Measurements from ENCODE around the gene PIM2.

PIM2 gene

GRCh38 chrX:48918643-48919340 lies at the start of gene PIM2:
TSS of gene PIM2 (minus strand) at chrX:48919024. CDS start at chrX:48918834, 190 bp downstream.
- ChIA-PET CTCF (no interaction called here), POLR2A (no interaction called here)
- no peak for DNase-seq (ENCODE audit: low read depth, low spot score)
- TF ChIP-seq CTCF (IDR thresholded peaks at IDR 0.05; ENCODE audit: insufficient read depth, low read length, missing control alignments) = no peak
- peak within 1 kb of the TSS; percentile 61 for H3K4me3 ChIP-seq (ENCODE audit: low read depth, low read length)

- ChIA-PET POLR2A (interaction anchor here (1.6 kb wide), 1 partner anchor 10 kb away, joined by 8 read pairs; the partner anchor contains the start of gene OTUD5), CTCF (no interaction called here)
These were observed 49.6 kb upstream of the PIM2 start for GRCh38 chrX:48968377-48968776.

DNA sequence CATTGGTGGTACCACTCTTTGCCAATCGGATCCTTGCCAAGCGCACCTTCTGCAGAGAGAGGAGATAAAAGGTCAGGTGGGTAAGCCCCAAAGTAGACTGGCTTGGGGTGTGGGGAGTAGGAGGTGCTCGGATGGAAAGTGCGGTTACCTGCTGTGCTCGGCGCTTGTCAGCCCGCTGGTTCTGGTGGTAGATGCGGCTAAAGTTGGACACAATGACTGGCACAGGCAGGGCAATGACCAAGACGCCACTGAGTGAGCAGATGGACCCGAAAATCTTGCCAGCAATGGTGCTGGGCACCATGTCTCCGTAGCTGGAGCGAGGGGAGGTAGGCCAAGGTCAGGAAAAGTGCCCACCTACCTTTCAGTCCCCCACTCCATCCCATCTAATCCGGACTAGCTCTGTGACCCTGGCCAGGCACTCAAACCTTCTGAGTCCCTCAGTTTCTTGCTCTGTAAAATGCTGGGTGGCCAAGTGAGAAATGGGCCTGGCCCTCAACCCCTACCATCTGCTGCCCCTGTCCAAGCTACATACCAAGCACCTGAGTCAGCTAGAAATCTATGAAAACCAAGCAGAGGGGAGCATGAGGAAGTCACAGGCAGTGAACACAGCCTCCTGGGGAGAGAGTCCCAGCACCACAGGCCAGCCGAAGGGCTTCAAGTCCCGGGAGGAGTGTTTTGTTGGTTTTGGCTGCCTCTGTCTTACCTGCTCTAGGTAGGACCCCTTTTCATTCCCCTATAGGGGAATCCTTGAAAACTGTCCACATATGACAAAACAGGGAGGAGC lies 48.2 kb upstream of the PIM2 start:
- CTCF ChIA-PET = no interaction called here
- no peak overlapping the region for H3K4me3 ChIP-seq (ENCODE audit: low read depth, low read length)
- TF ChIP-seq CTCF (IDR thresholded peaks at IDR 0.05; ENCODE audit: insufficient read depth, low read length, missing control alignments) = no peak
- POLR2A ChIA-PET = no interaction called here
- no peak for DNase-seq (ENCODE audit: low read depth, low spot score)

More at GRCh38 chrX:48968377-48968776, 49.6 kb upstream of the PIM2 start:
- no peak overlapping the region for H3K4me3 ChIP-seq (ENCODE audit: low read depth, low read length)
- TF ChIP-seq CTCF (IDR thresholded peaks at IDR 0.05; ENCODE audit: insufficient read depth, low read length, missing control alignments) = no peak
- DNase-seq (ENCODE audit: low read depth, low spot score) = no peak

DNA sequence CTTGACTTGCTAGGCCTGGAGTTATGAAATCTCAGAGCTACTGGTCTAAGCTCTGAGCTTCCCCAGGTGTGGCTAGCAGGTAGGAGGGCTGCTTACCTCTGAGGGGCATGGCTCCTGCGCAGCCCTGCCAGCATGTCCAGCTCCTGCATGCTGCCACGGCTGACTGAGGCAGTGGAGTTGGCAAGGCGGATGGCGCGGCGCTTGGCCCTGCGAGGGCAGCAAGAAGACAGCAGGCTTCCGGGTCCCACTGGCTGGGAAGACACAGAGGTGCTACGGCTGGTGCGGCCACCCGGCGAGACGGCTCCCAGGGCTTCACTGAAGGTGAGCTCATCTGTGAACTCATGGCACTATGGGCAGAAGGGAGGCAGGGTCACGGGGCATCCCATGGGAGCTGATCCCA lies 47.1 kb upstream of the PIM2 start:
- no peak overlapping the region for H3K4me3 ChIP-seq (ENCODE audit: low read depth, low read length)
- TF ChIP-seq CTCF (IDR thresholded peaks at IDR 0.05; ENCODE audit: insufficient read depth, low read length, missing control alignments) = no peak
- no peak for DNase-seq (ENCODE audit: low read depth, low spot score)
- CTCF ChIA-PET = interaction anchor here (1.2 kb wide), 1 partner anchor 8 kb away, joined by 3 read pairs; no protein-coding TSS in a partner anchor
- POLR2A ChIA-PET = no interaction called here

- no peak for TF ChIP-seq CTCF (IDR thresholded peaks at IDR 0.05; ENCODE audit: insufficient read depth, low read length, missing control alignments)
- no peak for DNase-seq (ENCODE audit: low read depth, low spot score)
- H3K4me3 ChIP-seq (ENCODE audit: low read depth, low read length) = no peak overlapping the region
- POLR2A ChIA-PET = no interaction called here
- CTCF ChIA-PET = no interaction called here
These were observed 42.8 kb upstream of the PIM2 start for GRCh38 chrX:48961585-48962091.

DNA sequence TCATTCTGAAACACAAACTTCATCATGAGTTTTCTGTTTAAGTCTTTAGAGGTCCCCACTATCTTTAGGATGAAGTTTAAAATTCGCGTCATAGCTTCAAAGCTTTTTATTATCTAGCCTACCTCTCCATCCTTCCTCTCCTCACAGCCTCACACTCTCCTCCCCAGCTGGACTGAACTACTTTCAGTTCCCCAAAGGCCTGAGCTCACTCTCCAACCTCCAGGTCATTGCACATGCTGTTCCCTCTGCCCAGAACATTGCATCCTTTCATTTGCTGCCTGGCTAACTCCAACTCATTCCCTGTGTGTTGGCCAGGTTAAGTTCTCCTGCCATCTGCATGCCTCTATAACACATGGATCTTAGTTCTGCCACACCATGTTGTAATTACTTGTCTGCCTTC lies 41.5 kb upstream of the PIM2 start:
- CTCF ChIA-PET = no interaction called here
- POLR2A ChIA-PET = interaction anchor here (0.7 kb wide), 1 partner anchor 97 kb away, joined by 3 read pairs; no protein-coding TSS in a partner anchor
- TF ChIP-seq CTCF (IDR thresholded peaks at IDR 0.05; ENCODE audit: insufficient read depth, low read length, missing control alignments) = no peak
- no peak overlapping the region for H3K4me3 ChIP-seq (ENCODE audit: low read depth, low read length)
- no peak for DNase-seq (ENCODE audit: low read depth, low spot score)

Measured in AG04449 (cell line).